A549 (cell line): Measurements from ENCODE around the gene NRN1.
A peak's percentile ranks its signal among the peaks of the same experiment; 100 is the strongest.

Source experiments
- BHLHE40 ChIP-seq: IDR thresholded peaks from 2 replicates; pipeline ENCODE4 v1.6.1; 2012; ENCODE audit warnings: low read depth, low read length, inconsistent platforms
- CBX8 ChIP-seq: fragments of 200-600 bp; sonication (generic); IDR thresholded peaks from 2 replicates; pipeline ENCODE4 v1.6.1; 2016
- CTCF ChIP-seq: fragments of >200 bp; sonication (Bioruptor Twin); formaldehyde crosslinking; IDR thresholded peaks from 3 replicates; pipeline ENCODE4 v1.5.1; 2016
- EHMT2 ChIP-seq: fragments of 200-600 bp; sonication (generic); IDR thresholded peaks from 2 replicates; pipeline ENCODE4 v1.6.1; 2016; ENCODE audit warnings: antibody characterized with exemption, low read depth, mild to moderate bottlenecking, moderate library complexity
- EP300 ChIP-seq, 2 experiments: fragments of >200 bp; sonication (Bioruptor Twin); formaldehyde crosslinking; IDR thresholded peaks; 2 replicates in 1 of 2; 3 replicates in 1 of 2; pipeline ENCODE4 v1.6.1; 2016 to 2017
- KDM5A ChIP-seq: fragments of 200-600 bp; sonication (generic); IDR thresholded peaks from 2 replicates; pipeline ENCODE4 v1.6.1; 2016; ENCODE audit warnings: antibody characterized with exemption, mild to moderate bottlenecking
- POLR2A ChIP-seq: IDR thresholded peaks from 2 replicates; pipeline ENCODE4 v1.6.1; 2012; ENCODE audit warnings: mild to moderate bottlenecking, low read length
- RCOR1 ChIP-seq: fragments of 150-350 bp; IDR thresholded peaks from 2 replicates; pipeline ENCODE4 v1.6.1; 2014; ENCODE audit warnings: antibody characterized with exemption, low read length, low read depth

GRCh38 chr6:6003621-6004366 is 2.9 kb downstream of the NRN1 start:
- TF ChIP-seq CTCF (no peak), EP300 (IDR thresholded peaks at IDR 0.05) (no peak), CBX8 (peak; percentile 61; the same call in 1 of the 2 replicates), POLR2A (no peak), KDM5A (no peak), RCOR1 (no peak), EHMT2 (no peak), BHLHE40 (no peak)
